ENCODE data around the gene SMURF1.
A peak's percentile ranks its signal among the peaks of the same experiment; 100 is the strongest.

The SMURF1 gene

GRCh38 chr7:99143853-99144672 lies at the start of gene SMURF1:
TSS of gene SMURF1 (minus strand) at chr7:99144108. CDS start at chr7:99143780, 328 bp downstream.
- no peak for TF ChIP-seq CTCF (conservative IDR thresholded peaks at IDR 0.05; ENCODE audit: control insufficient read depth, insufficient read depth, low read depth, low read length)
- DNase-seq (ENCODE audit: low read depth) = peak; percentile 28
- peak within 1 kb of the TSS; percentile 69 for H3K4me3 ChIP-seq (ENCODE audit: control insufficient read depth, low read depth, low read length)

GRCh38 chr7:99191869-99192596 lies 48.1 kb upstream of the SMURF1 start:
- DNase-seq (ENCODE audit: low read depth) = no peak
- no peak overlapping the region for H3K4me3 ChIP-seq (ENCODE audit: control insufficient read depth, low read depth, low read length)
- TF ChIP-seq CTCF (conservative IDR thresholded peaks at IDR 0.05; ENCODE audit: control insufficient read depth, insufficient read depth, low read depth, low read length) = no peak

GRCh38 chr7:99190359-99191009 lies 46.6 kb upstream of the SMURF1 start:
- H3K4me3 ChIP-seq (ENCODE audit: control insufficient read depth, low read depth, low read length) = no peak overlapping the region
- no peak for TF ChIP-seq CTCF (conservative IDR thresholded peaks at IDR 0.05; ENCODE audit: control insufficient read depth, insufficient read depth, low read depth, low read length)
- no peak for DNase-seq (ENCODE audit: low read depth)

- no peak for TF ChIP-seq CTCF (conservative IDR thresholded peaks at IDR 0.05; ENCODE audit: control insufficient read depth, insufficient read depth, low read depth, low read length)
- H3K4me3 ChIP-seq (ENCODE audit: control insufficient read depth, low read depth, low read length) = no peak overlapping the region
- no peak for DNase-seq (ENCODE audit: low read depth)
Measured at GRCh38 chr7:99189222-99189621, 45.3 kb upstream of the SMURF1 start.

- TF ChIP-seq CTCF (conservative IDR thresholded peaks at IDR 0.05; ENCODE audit: control insufficient read depth, insufficient read depth, low read depth, low read length) = no peak
- H3K4me3 ChIP-seq (ENCODE audit: control insufficient read depth, low read depth, low read length) = no peak overlapping the region
- DNase-seq (ENCODE audit: low read depth) = no peak
Measured at GRCh38 chr7:99188221-99188620, 44.3 kb upstream of the SMURF1 start.

GRCh38 chr7:99184532-99185218 lies 40.8 kb upstream of the SMURF1 start:
- no peak overlapping the region for H3K4me3 ChIP-seq (ENCODE audit: control insufficient read depth, low read depth, low read length)
- TF ChIP-seq CTCF (conservative IDR thresholded peaks at IDR 0.05; ENCODE audit: control insufficient read depth, insufficient read depth, low read depth, low read length) = no peak
- no peak for DNase-seq (ENCODE audit: low read depth)
